ENCODE data around the gene EPB41L2.

GRCh38 chr6:130886966-130887365, 176.1 kb downstream of the EPB41L2 start:
- TF ChIP-seq CTCF (IDR thresholded peaks at IDR 0.05), result no peak
- TF ChIP-seq POLR2A (IDR thresholded peaks at IDR 0.05), result no peak

Data from body of pancreas (tissue), 4 donors.